ENCODE data around the gene SKI.
"Not testable (repeated sequence)": the region's sequence is repeated elsewhere in the genome, so short reads cannot be mapped to it uniquely, and the experiment has no call there.

SKI gene

DNA sequence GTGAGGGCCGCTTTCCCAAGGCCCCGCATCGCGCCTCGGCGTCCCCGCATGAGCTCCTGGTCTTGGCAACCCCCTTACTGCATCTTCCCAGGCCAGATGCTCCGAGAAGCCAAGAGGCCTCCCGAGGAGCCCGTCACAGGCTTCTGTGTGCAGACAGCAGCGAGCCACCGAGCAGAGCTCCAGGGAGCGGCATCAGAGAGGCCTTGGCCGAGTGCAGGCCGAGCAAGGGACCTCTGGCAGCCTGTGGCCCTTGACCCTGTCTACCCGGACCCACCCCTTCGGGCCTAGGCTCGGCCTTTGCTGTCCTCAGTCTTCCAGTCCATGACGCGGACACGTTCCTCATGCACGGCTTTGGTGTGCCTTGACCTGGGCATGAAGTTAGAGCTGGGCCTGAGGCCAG lies 99.7 kb downstream of the SKI start:
- DNase-seq = no peak

DNA sequence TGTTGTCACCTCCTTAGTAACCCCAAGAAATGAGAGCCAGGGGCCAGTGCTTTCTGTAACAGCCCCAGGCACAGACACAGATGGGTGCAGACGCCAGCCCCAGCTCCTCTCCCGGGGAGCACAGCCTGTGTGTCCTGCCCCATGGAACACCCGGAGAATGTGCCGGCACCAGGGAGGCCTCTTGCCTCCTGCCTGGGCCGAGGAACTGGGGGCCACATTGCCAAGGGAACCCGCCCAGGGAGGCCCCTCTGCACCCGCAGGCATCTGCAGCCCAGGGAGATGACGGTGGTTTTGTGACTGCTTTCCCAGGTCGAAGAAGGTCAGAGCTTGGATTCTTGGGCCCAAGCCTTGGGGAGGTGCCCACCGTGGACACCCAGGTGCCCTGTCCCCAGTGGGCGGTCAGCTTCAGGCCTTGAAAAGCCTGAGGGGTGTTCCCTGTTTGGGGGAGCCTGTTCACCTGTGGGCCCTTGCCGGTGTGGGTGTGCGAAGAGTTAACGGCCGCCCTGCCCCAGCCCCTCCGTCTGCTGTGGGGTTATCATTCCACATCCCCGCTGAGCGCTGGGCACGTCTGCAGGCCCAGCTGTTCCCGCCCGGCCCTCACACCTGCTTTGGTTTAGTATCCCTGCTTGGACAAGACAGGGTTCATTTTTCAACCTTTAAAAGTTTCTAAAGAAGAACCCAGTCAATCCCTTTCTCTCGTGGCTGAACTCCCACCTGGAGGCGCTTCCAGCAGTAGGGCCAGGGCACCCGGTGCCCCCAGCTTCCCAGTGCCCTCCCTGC lies 100.7 kb downstream of the SKI start:
- DNase-seq = no peak

DNA sequence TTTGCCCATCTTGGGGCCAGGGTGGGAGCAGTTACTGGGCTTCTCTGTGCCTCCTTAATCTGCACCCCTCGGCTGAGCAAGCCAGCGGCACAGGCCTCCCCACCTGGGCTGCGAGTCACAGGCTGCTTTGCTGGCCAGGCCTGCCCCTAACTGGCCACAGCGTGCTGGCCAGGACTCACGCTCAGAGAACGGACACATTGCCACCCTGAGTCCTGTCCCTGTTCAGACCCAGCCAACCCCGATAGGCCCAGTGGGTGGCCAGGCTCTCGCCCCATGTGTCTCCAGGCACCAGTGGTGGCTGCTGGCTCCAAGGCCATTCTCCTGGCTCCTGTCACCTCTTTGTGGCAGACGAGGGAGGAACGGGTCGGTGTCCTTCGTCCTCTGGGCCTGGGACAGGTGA lies 101.9 kb downstream of the SKI start:
- DNase-seq = no peak

DNA sequence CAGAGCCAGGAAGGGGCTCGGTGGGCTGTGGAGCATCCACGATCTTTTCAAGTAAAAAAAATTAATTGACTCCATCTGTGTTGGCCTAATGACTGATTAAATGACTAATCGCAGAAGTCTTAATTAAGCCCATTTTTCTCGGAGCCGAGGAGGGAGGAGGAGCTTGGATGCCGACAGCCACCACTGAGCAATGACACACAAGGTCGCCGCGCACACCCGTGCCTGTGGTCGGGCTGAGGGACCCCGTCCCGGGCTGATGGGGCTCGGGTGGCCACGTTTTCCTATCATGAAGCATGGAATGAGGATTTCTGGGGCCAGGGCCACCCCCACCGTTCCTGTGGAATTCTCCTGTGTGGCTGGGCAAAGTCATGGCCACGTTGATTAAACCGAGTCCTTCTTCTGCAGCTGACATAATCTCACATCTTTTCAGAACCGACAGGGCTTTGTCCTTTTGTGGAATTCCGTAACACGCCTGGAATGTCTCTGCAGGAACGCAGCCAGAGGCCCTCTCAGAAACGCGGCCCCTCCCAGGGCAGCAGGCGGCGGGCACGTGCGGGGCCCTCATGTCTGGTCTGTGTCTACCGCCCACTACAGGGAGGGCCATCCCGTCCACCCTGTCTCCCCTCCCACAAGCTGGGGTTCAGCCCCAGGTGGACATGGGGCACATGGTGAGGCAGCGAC lies 102.5 kb downstream of the SKI start:
- DNase-seq = no peak

DNA sequence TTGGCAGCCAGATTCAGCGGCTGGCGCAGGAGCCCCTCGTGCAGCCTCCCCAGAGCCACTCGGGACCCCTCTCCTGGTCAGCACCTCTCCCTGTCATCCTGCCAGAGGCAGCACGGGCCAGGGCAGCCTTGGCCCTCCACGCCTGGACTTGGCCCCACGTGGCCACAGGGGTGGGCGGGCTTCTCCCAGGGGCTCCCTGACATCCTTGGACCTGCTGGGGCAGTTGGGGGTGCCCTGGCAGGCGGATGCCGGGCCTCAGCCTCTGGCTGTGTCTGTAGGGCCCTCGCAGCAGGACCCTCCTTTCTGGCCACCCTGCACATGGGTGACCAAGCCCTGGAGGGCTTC lies 103.1 kb downstream of the SKI start:
- DNase-seq = no peak

DNA sequence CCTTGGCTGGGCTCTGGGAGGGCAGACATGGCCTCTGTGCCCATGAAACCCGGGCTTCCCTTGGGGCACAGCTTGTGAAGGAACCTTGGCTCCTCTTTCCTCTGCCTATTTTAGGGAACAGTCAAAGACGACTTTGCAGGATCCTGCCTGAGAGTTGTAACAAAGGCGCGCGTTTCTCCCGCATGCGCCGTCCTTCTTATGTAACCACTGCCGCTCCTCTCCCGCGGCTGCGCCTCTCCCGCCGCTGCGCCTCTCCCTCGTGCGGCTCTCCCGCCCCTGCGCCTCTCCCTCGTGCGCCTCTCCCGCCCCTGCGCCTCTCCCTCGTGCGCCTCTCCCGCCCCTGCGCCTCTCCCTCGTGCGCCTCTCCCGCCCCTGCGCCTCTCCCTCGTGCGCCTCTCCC lies 103.5 kb downstream of the SKI start:
- not testable (repeated sequence) for DNase-seq

DNA sequence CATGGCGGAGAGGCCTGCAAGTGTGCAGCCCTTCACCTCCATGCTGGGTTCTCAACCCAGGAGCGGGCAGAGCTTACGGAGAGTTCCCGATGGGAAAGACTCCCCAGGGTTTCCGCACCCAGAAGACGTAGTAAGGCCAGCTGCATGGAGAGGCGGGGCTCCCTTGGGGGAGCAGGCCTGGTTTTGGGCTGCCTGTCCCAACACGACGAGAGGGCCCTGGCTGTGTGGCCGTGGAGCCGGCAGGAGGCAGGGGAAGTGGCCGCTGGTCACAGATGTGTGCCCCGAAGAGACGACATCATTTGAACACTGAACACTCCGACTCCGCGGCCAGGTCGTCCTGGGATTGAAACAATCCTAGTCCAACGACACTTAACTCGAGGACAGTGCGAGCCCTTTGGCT lies 106.2 kb downstream of the SKI start:
- DNase-seq = no peak

DNA sequence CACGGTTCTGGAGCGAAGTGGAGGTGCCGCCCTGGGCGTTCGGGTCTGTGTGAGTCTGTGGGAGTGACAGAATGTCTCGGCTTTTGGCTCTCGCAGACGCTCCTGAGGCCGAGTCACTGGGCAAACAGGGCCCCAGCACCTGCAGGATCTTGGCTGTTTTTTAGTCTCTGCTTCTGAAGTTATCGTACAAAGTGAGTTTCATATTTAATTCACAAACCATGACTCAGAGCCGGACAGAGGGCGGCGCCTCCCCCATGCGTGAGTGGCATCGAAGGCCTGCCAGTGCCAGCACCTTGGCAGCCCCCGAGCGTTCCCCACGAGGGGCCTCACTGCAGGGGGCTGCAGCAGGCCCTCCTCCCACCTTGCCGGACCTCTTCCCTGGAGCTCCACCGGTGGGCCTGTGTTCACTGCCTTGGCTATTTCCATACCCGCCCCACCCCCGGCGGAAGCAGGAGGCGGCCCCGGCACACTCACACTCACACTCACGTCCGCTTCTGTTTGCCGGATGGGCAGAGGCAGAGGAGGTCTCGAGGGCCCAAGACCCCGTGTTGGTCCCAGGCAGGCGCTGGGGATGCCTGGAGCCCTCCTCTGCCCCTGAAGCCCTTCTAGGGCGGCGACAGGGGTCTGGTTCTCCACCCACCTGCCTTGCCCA lies 106.9 kb downstream of the SKI start:
- no peak for DNase-seq

DNA sequence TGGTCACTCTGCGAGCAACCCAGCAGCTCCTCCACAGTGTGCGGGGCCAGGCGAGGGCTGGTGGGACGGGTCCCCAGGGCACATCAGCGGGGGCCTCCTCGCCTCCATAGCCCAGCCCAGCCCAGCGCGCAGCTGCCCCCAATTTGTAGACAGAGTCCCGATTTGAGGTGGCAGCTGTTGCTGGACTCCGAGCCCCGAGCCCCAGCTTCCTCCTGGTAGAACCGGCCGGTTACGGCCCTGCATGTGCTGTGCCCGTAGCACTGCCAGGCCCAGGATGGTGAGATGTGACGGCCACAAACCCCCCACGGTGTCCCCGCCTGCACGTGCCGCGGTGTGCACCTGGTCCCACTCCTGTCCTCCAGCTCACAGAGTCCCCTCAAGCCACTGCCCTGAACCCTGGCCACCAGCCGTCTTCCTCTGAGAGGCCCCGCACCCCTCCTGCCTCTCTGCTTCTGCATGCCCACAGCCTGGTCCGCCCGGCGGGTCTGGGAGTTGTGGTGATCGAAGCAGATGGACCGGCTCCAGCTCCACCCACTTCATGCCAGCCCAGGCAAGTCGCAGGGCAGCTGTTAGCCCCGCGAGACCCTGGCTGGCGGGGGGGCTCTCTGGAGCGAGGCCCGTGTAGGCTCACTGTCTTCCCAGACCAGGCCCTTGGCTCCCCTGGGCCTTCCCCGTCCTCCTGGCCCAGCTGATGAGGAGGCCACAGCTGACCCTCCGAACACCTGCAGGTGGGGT lies 107.8 kb downstream of the SKI start:
- DNase-seq = no peak

DNA sequence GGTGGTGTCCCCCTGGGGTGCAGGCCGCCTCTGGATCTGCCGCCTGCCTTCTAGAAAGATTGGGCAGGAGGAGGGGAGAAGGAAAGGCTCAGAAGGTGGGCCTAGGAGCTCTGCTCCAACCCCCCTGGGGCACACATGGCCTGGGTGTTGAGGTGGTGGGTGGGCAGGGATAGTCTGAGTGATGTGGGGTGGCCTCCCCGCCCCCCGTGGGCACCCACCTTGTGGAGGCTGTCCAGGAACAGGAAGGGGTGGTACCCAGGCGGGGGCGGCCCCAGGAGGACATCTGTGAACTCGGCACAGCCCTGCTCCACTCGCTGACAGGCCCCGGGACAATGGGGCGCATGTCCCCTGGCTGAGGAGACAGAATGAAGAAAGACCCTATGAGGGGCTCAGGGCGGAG lies 108.4 kb downstream of the SKI start:
- no peak for DNase-seq

DNA sequence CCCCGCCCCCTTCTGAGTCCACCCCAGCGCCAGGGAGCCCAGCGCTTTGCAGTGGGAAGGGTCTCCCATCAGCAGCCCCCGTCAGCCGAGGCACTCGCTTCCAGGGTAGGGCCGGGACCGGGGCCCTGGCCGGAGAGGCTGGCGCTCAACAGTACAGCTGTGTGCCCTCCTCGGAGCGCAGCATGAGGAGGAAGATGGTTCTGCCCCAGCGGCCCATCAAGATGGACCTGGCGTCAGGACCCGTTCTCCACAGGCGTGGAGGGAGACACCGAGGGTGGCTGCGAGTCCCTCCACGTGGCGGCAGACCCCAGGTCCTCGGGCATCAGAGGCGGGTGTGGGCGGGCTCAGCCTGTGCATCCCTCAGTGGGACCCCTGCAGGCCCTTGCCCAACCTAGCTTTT lies 109.0 kb downstream of the SKI start:
- no peak for DNase-seq

DNA sequence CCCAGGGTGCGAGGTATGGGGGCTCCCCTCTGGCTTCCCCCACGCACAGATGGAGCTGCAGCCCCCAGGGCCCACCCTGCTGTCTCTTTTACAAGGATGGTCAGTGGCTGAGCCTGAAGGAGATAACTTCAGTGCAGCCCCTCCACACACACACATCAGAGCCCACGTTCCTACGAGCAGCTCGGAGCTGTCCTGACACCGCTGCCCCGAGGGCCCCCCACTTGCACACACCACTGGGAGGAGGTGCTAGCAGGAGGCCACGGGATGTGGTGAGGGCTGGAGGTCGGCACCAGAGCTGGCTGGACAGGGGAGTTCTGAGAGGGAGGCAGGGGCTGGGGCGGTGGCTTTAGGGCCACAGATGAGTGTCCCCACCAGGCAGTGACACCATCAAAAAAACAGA lies 109.4 kb downstream of the SKI start:
- no peak for DNase-seq

DNA sequence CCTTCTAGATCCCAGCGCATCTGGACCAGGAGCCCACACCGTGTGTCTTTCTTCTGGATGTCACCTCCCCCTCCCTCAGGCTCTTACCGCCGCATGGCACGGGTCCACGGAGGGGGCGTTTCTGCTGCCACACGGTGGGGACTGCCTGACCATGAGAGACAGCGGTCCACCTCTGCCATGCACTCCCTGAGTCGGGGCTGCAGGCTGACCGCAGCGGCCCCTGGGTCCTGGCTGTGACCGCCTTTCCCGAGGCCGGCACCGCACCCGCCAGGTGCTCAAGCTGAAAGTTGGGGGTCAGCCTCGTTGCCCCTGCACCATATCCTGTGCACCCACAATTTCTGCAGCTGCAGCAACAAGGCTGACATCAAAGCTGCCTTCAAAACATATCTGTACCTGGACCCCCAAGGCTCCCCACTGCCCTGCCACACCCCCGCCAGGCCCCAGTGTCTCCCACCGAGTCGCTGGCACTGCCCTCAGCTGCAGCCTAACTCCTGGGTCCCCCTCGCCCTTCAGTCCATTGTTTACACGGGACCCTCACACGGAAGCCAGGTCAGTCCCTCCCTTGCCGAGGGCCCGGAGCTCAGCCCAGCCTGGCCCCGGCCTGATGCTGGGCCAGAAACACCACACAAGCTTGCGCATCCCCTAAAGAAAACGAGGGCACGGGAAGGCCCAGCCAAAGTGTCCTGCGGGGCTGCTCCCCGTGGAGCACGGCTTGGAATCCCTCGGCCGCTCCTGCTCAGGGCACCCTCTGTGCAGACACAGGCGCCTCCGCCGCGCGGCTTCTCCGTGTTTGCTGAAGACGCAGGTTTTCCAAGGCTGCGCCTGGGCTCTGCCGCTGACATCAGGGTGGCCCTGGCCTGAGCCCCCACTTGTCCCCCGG lies 111.3 kb downstream of the SKI start:
- no peak for DNase-seq

DNA sequence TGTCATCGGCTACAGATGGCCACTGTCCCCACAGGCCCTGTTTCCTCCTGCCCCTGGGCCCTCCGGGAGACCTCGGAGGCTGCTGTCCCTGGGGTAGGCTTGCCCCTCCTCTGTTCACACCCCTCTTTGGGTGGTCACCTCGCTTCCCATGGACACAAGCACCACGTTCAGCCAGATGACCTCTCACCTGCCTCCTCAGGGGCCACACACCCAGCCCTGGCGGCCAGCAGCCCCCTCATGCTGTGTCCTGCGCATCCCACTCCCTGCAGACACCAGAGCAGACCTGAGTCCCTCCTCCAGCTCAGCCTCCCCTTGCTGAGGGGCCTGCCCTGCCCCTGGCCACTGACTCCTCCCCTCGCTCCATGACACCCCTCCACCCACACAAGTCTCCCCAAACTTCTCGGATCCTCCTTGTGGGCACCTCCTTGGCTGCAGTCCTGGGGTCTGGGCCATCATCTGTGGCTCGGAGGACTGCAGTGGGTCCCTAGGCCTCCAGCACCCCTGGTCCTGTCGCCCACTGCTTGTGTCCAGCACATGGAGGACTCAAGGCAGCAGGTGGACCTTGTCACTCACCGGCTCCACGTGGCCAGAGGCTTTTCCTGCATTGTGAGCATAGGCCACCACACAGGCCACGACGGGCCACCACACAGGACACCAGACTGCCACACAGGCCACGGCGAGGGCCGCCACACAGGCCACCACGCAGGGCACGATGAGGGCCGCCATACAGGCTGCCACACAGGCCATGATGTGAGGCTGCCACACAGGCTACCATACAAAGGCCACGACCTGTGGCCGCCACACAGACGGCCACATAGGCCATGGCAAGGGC lies 112.2 kb downstream of the SKI start:
- DNase-seq = no peak

DNA sequence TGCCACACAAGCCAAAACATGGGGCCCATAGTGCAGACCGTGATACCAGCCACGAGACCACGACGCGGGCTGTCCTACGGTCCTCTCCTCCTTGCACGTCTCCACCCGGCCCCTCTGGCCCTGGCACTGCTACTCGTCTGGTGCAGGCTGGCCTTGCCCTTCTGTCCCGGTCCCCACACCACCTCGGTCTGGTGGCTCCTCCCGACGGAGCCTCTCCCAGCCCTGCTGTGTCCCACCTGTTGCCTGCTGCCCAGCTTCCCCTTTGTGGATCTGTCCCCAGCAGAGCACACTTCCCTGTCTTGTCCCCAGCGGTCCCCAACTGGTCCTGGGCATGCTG lies 112.8 kb downstream of the SKI start:
- no peak for DNase-seq

DNA sequence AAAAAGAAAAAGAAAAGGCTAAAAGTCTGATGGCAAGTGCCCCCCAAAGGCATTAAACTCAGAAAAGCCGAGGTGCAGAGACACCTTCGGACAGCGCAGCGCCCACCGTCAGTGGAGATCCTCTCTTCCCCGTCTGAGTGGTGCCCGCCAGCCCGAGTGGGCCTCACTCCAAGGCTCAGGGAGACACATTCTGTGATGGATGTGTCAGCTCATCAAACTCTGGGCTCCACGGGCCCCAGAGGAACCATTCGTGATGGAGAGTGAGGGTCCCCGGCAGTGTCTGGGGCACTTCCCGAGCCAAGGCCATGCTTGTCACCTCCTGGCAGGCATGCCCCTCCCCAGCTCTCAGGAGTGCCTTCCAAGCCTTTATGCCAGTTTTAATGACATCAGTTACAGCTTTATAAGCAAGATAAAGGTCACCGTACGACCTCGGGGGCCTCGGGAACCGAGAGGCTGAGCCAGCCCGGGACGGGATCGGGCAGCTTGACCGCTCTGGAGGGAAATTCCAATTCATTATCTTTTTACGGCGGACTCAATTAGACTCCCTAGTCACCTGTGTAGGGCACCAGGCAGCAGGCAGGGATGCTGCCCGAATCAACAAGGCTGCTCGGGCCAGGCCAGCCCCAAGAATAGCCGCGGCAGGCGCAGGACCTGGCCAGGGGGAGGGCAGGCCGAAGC lies 113.7 kb downstream of the SKI start:
- DNase-seq = no peak

DNA sequence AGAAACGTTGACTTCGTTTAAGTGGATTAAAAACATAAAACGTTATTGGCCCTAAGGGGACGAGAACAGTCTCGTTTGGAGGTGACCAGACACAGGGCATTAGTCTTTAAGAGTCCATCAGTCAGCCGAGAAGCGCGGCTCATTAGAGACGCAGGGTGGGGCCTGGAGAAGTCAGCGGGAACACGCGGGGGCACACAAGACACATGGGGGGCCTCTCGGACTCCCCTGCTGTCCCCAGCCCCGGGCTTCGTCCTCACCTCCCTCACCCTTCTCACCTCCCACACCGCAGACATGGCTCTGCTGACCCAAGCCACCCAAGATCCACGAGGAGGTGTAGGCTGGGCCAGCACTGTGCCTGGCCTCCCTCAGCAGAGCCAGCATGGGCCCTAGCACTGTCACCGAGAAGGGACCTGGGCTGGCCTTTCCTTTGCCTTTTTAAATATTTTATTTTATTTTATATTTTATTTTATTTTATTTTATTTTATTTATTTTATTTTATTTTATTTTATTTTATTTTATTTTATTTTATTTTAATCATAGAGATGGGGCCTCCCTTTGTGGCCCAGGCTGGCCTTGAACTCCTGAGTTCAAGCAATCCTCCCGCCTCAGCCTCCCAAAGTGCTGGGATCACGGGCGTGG lies 114.4 kb downstream of the SKI start:
- DNase-seq = no peak

DNA sequence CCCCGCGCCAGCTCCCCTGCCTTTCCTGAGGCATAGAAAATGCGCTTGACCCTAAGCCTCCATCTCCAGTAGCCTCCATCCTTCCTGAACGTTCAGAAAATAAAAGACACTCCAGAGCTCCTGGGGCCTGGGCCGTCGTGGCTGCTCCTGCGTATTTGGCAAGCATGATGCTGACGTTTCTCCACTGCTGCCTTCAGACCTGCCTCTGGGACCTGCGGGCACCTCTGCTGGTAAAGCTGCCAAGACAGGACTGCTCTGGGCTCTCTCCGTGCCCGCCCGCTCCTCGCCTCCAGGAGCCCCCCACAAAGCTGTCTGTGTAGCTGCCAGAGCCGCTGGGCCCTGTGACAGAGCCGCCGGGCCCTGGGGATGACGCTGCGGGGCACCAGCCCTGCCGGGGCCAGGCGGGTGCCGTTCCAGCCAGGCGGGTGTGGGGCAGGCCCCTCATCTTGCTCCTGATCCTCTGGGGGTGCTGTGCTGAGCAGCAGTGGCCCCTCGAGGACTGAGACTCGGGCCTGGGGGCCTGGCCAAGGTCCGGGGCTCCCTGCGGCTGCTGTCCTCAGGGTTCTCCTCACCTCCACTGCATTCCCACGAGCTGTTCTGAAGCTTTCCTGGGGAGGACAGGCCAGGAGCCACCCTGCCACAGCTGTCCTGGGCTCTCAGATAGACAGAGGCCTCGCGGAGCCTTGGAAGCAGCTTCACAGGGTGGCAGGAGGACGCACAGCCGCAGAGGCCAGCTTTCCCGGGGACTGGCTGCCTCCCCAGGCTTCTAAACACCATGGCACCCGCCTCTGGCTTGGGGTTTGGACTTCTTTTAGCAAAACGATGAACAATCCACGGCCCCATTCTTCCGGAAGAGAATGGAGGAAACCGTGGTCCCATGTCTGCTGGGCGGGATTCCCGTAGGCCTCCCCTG lies 115.2 kb downstream of the SKI start:
- DNase-seq = no peak

DNA sequence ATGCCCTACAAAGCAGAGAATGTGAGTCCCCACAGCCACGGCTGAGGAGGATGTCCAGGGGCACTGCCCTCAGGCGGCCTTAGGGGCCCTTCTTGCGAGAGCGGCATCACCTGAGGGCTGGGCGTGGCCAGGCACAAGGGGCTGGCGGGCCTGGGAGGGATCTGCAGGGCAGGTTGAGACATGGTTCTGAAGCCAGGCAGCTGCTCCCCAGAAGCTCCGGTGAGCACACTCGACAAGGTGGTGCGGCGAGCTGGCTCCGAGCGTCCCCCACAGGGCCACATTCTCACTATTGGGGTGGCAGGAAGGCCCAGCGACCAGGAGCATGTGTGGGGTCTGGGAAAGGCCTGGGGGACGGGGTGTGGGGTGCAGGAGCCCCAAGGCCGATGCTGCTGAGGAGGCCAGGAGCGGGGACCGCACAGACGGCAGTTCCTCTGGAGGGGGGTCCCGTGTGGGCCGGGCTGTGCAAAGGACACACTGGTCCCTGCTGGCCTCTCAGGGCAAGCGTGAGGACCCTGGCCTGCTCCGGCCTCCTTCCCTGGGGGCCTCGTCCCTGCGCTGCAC lies 116.1 kb downstream of the SKI start:
- DNase-seq = no peak
